H1 (cell line): ENCODE data around the gene FRRS1L. TPM values are rescaled to one million over a fixed set of nuclear protein-coding genes. Genes with fewer than 3 reads are reported as not detected.

Experiments used
- CREB1 ChIP-seq: IDR thresholded peaks from 2 replicates; pipeline ENCODE4 v1.6.1; 2012; ENCODE audit warnings: inconsistent platforms
- RXRA ChIP-seq: IDR thresholded peaks from 2 replicates; pipeline ENCODE4 v1.6.1; 2011; ENCODE audit warnings: low read depth, mild to moderate bottlenecking, low read length, moderate library complexity; ENCODE audit not compliant: insufficient read depth
- polyA plus RNA-seq, 7 experiments: library from polyadenylated mRNA; depleted of rRNA in 3 of 7; stranded (reverse) in 5 of 7; unstranded in 2 of 7; fragments of >200 nt in 5 of 7; fragments of 200-250 nt in 2 of 7; gene quantifications; 1 replicate in 5 of 7; 2 replicates in 1 of 7; 4 replicates in 1 of 7; pipeline versions ENCODE4 v1.2.1 to v1.2.3, GENCODE V29; 2011 to 2013; ENCODE audit warnings: missing spikeins in 2 of 7, mixed read lengths in 2 of 7
- total RNA-seq: library from RNA; stranded (reverse); fragmentation: NEBNext Ultra II Directional; extraction: Animal tissue kit (Norgen Biotek cat#: 25700); gene quantifications from 2 replicates; pipeline ENCODE4 v1.2.1, GENCODE V29; 2021

Gene FRRS1L
- total and polyA plus RNA-seq, 2 of the 8 experiments (the other 6 are each of a cell fraction or from before 2014, with no cell fraction given) = 1.0 to 2.2 TPM

GRCh38 chr9:109101202-109101595 lies 65.8 kb downstream of the FRRS1L start (continued):
- TF ChIP-seq RXRA (no peak), CREB1 (no peak)
